ENCODE results near the gene MAGI1.
A peak's percentile ranks its signal among the peaks of the same experiment; 100 is the strongest.
"Not testable (repeated sequence)": the region's sequence is repeated elsewhere in the genome, so short reads cannot be mapped to it uniquely, and the experiment has no call there.

MAGI1 gene

DNA sequence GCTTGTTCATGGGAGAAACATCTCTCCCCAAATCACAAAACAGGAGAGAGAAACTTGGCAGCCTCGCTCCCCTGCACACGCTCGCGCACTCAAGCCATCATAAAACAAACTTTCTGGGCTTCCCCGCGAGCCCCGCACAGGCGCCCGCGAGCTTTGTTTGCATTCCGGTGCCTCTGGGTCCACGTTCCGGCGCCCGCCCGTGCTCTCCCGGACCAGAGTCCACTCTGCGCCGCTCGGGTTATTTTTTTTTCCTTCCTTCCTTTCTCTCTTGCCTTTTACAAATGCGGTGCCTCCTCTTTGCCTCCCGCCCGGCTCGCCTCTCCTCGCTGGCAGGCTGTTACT, 363 bp downstream of the MAGI1 start:
- no peak for DNase-seq

DNA sequence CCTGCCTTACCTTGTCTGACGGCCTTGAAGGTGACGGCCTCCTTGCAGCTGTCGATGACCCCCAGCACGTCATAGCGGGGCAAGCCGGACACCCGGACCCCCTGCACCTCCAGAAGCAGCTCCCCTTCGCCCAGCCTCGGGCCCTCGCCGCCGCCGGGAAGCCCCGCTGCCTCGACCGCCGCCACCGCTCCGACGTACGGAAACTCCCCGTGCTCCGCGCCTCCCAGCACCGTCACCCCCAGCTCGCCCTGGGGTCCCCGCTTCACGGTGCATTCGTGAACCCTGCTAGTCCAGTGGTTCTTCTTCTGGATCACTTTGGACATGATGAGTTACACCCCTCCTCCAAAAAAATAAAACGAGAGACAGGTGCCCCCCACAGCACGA, 740 bp downstream of the MAGI1 start:
- DNase-seq, result no peak

DNA sequence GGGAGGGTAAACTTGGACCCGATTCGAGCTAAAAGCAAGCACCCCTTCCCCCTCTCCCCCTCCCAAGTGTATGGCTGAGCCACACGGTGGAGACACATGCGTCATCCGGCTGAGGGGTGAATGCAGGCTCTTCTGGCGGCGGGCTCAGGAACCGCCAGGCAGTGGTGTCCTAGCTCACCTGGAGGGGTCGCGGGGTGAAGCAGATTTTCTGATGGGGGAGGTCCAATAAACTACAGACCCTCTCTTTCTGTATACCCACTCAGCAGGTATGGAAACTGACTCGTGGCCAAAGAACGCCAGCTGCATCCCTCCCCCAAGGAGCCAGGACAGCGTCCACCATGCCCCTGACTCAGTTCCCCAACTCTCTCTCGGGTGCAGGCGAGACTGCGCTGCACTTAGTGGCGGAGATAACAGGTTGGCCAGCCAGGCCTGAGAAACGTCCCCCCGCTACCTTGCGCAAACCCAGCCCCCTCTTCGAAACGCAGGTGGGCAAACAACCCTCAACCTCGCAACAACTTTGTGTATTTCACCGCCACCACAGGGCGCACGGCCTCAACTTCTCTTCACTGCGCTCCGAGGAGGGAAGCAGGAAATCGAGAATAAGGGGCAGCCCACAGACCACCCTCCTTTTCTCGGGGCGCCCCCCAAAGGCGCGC, 1.3 kb downstream of the MAGI1 start:
- DNase-seq, result peak; percentile 42

DNA sequence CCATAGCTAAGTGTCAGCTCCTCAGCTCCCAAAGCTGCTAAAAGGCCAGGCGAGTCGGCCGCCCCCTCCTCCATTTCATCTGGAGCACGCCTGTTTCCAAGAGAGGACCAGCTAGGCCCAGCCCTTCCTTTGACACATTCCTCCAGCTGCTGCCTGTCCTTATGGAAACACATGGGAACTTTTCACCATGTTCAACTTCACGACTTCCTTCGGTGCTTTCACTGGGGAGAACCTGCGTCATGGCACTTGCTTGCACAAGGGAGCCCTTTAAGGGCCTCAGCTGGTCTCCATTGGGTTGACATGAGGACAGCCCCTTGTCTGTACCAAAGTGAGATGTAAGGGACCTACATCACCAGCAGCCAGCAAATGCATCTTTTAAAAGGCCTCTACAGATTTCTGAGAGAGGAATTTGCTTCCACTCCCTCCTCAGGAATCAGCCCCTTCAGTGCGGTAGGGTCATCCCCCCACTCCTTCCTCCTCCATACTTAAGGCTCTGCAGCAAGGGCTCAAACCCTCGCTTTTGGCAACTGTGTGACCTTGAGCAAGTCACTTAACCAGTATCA, 2.1 kb downstream of the MAGI1 start:
- DNase-seq, result no peak

DNA sequence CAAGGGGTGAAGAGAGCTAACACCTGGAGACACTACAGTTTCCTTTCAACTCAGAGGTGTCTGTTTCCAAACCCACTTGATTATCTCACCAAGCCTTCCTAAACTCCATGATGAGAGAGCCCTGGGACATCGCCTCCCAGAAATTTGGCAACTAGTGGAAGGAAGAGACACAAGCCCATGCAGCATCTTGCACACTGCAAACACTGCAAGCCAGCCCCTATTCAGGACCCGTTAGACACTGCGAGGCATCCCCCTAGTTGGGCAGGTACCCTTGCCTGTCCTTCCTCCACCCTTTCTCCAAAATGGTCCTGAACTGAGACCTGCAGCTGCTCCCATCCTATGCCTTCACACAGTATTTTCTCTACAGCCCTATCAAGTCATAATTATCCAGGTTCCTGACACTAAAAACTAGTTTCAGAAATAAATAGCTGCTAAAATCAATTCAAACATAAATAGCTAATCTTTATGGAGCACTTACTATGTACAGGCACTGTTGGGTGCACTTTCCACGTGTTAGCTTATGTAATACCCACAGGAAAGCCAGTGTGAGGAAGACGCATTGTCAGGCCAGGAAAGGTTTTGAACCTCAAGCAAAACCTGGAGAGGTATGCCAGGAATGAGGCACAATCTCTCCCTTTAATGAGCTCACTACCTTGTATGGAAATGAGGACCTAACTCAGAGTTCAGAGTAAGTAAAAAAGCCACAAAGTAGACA, 2.8 kb downstream of the MAGI1 start:
- peak; percentile 49 for DNase-seq

DNA sequence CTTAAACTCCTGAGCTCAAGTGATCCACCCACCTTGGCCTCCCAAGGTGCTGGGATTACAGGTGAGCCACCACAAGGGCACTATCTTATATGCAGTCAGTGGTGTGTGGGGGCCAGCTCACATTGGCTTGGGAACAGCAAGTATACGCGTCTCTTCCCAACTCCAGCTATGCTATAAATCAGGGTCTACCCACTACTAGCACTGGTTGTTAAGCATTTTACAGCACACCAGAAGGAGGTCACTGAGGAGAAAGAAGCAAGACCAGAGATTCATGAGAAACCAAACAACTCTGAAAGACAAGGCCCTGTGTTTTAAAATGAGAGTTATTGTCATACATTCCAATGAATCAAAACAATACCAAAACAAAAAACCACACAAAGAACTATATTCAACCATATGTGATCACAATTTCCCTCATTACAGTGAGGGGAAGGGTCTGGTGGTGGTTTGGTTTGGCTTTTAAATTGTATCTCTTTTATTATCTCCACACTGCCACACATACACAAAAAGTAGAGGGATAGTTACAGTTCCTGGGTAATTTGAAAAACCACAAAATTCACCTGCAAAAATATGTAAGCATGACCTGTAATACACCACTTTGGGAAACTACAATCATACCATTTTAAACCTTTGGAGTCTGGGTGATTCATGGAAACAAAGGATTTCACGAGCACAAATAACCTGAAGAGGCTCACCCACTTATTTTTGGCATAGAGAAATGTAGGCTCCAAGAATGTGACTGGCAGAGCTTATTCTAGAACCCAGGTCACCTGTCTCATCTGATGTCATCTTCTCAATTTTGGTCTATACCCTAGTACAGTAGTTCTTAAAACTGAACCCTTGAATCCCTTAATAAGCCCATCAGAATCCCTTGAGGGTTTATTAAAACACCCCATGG, 5.2 kb downstream of the MAGI1 start:
- no peak for DNase-seq

DNA sequence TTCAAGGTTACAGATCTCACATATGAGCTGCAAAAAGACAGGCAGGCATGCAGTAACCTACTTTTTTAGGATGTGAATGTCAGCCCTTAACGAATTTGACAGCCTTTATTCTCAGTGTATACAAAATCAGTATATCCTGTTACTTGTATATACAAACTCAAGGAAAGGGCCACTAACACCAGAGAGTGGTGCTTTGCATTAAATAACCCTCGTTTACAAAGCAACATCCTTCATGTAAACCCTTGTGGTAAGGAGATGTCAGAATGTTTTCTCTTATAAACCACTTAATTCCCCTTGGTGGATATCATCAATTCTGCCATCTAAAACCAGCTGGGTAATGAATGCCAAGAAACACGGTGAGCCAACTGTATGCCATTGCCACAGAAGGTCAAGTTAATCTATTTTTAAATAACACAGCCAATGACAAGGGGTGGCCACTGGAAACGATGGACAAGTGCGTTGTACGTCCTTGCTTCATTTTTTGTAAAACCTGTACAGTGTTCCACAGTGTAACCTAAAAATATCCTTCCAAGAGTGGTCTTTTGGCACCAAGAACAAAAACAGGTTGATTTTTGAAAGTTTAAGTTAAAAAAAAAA, 7.5 kb downstream of the MAGI1 start:
- no peak for DNase-seq

DNA sequence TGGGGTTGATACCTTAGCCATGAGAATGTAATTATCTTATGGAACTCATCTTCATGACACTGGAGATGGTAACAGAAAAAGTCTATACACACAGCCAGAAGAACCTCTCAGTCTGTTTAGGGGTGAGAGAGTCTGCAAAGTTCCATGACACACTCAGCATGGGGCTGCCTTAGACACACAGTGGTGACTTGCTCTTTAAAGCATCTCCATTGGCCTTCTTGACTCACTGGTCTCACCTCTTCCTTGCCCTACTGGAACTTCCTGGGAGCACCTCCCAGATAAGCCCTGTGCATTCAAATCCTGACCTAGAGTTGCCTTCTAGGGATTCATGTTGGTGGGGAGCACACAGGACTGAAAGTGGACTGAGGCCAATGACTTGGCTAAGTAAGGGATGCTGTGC, 9.3 kb downstream of the MAGI1 start:
- DNase-seq, result no peak

DNA sequence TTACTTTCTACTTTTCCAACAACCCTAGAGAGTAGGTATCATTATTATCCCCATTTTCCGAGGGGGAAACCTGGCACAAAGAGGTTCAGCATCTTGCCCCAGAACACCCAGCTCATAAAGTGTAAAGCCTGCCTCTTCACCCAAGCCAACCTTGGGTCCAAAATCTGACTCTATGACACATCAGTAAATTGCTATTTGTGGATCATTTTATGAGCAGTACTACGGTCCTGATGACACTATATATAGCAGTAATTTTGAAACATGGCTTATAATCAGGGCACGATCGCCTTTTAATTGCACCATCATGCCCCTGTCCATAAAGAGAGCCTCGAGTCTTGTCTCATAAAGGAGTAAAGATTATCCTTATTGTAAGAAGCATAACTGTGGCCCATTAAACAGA, 9.7 kb downstream of the MAGI1 start:
- no peak for DNase-seq

DNA sequence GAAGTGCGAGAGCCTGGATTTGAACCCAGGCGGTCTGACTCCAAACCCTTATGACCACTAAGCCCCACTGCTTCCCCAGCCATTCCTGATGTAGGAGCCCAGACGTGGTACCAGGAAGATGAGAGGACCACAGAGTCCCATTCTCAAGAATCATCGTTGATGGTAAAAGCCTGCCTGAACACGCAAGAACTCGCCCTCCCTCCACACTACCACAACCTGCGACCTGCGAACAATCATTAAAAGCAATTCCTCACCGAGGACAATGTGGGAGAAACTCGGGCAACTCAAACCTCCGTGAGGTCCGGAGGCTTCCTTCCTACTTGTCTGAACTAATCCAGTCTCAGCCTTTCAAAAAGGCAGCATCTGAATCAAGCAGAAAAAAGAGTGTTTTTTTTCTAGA, 10.3 kb downstream of the MAGI1 start:
- no peak for DNase-seq

DNA sequence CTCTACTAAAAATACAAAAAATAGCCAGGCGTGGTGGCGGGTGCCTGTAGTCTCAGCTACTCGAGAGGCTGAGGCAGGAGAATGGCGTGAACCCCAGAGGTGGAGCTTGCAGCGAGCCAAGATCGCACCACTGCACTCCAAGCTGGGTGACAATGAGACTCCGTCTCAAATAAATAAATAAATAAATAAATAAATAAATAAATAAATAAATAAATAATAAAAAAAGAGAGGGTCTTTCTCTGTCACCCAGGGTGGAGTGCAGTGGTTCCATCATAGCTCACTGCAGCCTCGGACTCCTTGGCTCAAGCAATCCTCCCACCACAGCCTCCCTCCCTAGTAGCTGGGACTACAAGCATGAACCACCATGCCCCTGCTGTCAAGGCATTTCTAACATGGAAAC, 11.6 kb downstream of the MAGI1 start:
- not testable (repeated sequence) for DNase-seq

DNA sequence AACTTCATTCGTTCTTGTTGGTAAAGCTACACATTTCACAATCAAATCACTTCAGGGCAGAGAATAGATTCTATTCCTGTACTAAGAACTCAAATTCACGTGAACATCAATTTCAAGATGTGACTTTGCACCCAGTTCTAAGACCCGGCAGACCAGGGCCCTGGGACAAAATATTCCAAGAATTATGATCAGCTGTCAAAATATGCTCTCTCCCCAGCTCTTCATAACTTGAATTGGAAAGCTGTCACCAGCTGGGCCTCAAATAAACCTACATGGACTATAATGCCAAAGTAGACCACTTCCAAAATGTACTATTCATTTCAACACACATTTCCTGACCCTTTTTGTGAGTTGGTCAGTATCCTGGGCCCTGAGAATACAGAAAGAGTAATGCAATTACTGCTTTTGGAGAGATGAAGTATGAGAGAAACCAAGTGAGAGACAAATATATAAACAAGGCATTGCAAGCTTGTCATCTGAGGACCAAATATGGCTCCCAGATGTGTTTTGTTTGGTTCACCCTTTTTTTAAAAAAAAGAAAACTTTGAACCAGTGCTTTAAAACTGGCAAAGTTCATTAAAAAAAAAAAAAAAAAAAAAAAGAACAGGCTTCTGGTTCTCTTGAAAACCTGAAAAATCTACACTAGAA, 14.9 kb downstream of the MAGI1 start:
- DNase-seq, result no peak

DNA sequence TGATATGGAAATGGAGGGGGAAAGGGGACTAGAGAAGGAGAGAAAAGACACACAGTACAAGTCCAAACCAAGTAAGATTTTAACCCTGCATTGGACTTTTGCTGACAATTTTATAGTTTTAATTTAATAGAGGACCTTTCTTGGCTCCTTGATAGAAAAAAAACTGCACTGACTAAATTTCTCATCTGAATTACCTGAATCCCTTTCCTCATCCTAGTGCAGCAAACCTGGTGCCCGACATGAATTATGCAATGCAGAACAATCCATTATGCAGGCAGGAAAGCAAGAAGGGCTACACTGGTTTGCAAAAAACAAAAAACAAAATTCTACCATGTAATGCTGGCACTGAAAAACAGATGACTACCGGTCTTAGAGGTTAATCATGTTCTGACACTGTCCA, 15.5 kb downstream of the MAGI1 start:
- no peak for DNase-seq

DNA sequence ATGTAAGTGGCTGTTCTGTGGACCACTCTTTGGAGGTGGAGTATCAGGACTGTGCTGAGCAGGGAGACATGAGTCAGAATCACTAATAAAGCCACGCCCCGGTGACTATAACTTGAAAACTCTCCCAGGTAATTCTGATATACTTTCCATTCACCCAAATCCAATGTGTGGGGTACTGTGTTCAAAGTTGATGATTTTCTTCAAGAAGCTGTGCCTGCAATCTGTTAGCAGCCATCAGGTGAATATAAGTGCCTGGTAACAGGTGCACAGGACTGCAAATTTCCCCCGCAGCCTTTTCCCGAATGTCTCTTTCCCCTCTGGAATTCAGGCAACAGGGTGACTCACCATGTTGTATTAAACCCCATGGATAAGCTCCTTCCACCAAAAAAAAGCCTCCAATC, 17.0 kb downstream of the MAGI1 start:
- no peak for DNase-seq

DNA sequence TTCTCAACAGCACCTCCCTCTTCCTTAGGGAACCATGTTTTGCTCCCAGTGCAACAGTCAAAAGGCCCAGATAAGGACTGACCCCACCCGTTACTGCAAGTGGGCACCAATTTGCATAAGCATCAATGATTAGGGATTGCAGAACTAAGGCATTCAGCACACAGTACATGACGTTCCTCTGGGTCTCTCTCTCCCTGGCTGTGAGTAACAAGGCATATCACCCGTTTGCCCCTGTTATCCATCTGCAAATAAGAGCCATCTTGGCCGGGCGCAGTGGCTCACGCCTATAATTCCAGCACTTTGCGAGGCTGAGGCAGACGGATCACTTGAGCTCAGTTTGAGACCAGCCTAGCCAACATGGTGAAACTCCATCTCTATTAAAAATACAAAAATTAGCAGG, 18.8 kb downstream of the MAGI1 start:
- DNase-seq, result no peak

DNA sequence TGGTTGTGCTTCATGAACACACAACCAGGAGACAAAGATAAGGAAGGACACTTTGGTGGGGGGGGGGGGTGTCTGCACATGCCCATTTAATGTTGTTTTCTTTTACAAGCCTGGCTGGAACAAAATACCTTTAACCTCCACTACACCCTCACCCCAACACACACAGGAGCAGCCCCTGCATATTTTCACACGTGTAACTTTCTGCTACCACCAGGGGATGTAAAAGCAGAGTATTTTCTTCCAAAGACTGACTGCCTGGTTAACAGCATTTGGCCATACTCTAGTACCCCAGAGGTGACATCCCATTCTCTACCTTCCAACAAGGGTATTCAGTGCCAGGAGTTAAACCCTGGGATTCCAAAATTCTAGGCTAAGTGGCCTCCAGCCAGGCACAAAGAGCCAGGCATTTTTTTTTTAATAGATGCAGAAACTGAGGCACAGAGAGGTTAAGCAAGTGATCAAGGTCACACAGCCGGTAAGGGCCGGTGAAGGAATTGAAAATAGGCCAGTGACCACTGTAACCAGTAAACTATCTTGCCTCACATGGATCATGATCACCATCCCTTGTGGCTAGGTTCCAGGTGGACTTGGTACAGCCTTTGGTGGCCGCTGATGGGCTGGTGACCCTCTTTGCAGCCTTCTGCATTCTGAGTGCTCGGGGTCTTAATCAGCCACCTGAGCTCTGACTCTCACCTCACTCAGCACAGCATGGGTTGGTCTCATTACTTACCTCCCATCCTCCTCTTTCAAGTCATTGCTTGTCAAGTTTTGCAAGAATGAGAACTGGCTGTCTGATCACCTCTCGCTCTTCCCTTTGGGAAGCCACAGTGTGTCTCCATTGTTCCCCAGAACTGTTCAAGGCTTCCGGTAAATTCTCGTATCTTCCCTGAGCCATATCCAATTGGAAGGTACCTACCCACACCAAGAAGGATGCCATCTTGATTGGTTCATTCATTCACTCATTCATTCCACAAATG, 20.4 kb downstream of the MAGI1 start:
- no peak for DNase-seq

DNA sequence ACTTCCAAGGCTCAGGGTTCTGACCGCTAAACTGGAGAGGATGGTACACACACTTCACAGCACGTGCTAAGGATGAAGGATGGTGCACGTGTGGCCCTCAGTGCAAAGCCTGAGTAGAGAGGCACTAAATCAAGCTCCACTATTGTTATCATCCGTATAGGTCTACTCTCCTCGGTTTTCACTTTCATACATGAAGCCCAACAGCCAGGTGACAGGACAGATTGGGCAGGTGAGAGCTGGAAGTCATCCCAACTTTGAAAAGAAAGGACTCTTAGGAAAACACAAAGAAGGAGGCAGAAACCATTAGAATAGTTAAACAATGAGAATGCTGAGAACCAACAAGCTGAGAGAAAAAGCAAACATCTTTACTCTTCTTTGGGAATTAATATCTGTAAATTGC, 21.1 kb downstream of the MAGI1 start:
- no peak for DNase-seq

DNA sequence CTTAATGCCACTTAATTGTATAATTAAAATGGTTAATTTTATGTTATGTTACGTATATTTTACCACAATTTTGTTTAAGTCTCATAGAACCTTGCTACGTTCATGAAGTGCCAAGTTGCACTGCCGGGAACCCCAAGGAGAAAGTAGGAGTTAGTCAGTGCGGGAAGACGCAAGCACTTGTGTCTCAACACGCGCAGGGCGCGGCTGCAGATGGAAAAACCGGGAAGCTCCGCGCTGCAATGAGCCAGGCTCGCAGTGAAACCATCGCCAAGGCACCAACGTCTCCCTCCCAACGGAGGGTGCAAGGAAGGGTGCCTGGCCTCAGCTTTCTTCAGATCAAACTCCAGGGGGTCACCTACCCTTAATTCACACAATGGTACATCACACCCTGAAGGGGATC, 21.6 kb downstream of the MAGI1 start:
- DNase-seq, result no peak

DNA sequence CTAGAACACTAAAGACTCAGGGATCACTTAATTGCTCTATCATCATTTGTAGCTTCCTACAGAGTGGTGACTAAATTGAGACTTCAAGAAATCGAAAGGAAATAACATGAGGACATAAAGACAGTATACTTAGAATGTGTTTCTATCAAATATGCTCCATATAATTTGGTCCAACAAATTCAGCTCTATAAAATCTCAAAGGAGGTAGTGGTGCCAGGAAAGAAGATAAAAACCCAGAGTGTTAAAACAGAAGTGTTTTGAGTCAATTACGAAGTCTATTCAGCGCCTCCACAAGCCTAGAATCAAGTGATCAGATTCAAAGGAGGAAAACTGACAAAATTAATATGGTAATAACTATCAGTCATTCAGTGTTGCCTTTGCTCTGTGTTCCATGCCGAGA, 22.9 kb downstream of the MAGI1 start:
- no peak for DNase-seq

DNA sequence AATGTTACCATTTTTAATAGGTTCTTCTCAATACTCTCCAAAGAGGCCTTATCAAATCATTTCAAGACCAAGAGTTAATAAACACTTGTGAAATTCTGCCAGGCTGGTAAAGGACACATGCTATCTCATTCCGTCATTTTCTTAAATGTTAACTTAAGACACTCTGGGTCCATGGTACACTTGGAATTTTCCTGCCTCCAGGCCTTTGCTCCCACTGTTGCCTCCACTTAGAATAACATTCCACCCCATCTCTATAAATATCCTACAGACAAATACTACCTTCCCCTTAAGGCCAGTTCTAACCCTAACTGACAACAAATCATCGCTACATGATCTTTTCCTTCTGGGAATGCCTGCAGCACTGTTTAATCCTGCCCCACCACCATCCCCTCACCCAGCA, 24.1 kb downstream of the MAGI1 start:
- no peak for DNase-seq

DNA sequence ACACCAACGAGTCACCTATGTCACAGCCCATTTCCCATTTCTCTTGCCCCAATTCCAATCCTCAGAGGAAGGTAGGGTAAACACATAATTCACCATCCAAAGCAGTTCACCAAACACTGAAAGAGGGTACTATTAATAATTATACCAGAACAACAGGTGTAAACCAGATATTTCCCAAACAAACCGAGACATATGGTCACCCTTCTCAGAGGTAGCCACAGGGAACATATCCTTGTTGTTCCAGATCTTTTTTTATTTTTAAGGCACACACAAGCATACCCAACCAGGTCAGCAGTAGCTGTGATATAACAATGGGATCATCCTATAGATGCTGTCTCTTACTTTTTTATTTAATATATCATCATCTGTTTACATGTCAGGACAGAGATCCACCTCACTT, 24.7 kb downstream of the MAGI1 start:
- DNase-seq, result no peak

DNA sequence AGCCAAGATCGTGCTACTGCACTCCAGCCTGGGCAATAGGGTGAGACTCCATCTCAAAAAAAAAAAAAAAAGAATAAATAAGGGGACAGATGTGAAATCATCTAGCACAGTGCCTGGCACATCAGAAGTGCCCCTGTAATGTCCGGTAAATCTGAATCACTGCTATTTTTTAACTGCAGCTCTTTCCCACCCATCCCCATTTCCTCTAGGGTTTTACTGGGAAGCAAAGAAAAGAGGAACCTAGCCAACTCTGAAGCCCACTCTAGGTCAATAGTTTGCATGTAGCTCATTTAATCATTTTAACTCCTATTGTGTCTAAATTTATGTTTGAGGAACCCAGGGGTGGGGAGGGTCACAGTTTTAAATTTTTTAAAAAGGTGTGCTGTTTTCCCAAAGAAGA, 26.0 kb downstream of the MAGI1 start:
- no peak for DNase-seq
